ENCODE measurements around the gene CCL11. TPM values are rescaled to one million over a fixed set of nuclear protein-coding genes. Genes with fewer than 3 reads are reported as not detected.

The CCL11 gene
- total RNA-seq, 1 donor from 2014 or later, result not detected

DNA sequence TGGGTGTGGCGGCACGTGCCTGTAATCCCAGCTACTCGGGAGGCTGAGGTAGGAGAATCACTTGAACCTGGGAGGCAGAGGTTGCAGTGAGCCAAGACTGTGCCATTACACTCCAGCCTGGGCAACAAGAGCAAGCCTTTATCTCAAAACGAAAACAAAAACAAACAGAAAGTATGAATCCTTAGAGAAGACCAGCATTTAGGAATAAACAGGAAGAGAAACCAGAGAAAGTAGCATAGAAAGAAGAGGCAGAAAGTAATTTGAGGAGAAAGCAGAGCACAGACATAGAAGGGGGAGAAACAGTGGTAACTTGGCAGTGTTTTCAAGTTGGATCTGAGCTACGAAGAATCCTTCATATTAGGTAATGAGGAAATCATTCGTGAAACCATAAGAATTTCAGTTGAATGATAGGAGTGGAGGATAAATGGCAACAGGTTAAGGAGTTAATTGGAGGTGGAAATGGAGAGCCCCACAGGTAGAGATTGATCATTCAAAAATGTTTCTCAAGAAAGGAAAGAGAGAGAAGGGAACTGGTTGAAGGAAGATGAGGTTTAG lies 40.1 kb upstream of the CCL11 start:
- H3K9ac ChIP-seq, result no peak overlapping the region
- no peaks in the 10 kb centered on the region for H4K20me1 ChIP-seq (ENCODE audit: low read depth)
- no peaks in the 10 kb centered on the region for H3K4me1 ChIP-seq
- H3K4me1 Mint-ChIP-seq, result peaks cover 12% of the 10 kb centered on the region
- H3K4me2 ChIP-seq, result no peak overlapping the region
- TF ChIP-seq EZH2phosphoT487 (IDR thresholded peaks at IDR 0.05) (no peak), EZH2 (IDR thresholded peaks at IDR 0.05) (no peak)
- TF ChIP-seq, protein P1, sequence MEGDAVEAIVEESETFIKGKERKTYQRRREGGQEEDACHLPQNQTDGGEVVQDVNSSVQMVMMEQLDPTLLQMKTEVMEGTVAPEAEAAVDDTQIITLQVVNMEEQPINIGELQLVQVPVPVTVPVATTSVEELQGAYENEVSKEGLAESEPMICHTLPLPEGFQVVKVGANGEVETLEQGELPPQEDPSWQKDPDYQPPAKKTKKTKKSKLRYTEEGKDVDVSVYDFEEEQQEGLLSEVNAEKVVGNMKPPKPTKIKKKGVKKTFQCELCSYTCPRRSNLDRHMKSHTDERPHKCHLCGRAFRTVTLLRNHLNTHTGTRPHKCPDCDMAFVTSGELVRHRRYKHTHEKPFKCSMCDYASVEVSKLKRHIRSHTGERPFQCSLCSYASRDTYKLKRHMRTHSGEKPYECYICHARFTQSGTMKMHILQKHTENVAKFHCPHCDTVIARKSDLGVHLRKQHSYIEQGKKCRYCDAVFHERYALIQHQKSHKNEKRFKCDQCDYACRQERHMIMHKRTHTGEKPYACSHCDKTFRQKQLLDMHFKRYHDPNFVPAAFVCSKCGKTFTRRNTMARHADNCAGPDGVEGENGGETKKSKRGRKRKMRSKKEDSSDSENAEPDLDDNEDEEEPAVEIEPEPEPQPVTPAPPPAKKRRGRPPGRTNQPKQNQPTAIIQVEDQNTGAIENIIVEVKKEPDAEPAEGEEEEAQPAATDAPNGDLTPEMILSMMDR (IDR thresholded peaks at IDR 0.05), result no peak
- no peaks in the 10 kb centered on the region for H3F3A ChIP-seq (ENCODE audit: low read depth)
- no peak for DNase-seq (ENCODE audit: low spot score)
- no peaks in the 10 kb centered on the region for H3K9me3 Mint-ChIP-seq
- no peaks in the 10 kb centered on the region for H3K36me3 ChIP-seq
- H3K4me3 Mint-ChIP-seq, result no peak overlapping the region
- no peaks in the 10 kb centered on the region for H3K36me3 Mint-ChIP-seq
- no peak overlapping the region for H3K4me3 ChIP-seq
- H3K27ac Mint-ChIP-seq, result no peak overlapping the region
- no peaks in the 10 kb centered on the region for H3K79me2 ChIP-seq (ENCODE audit: low read depth)
- no peaks in the 10 kb centered on the region for H3K9me3 ChIP-seq (ENCODE audit: low read depth)
- no peak overlapping the region for H3K27ac ChIP-seq
- H3K27me3 Mint-ChIP-seq (ENCODE audit: insufficient read depth, low read depth), result peaks cover 4% of the 10 kb centered on the region
- H2AFZ ChIP-seq (replicated peaks), result no peak overlapping the region
- H3K27me3 ChIP-seq, result no peaks in the 10 kb centered on the region

DNA sequence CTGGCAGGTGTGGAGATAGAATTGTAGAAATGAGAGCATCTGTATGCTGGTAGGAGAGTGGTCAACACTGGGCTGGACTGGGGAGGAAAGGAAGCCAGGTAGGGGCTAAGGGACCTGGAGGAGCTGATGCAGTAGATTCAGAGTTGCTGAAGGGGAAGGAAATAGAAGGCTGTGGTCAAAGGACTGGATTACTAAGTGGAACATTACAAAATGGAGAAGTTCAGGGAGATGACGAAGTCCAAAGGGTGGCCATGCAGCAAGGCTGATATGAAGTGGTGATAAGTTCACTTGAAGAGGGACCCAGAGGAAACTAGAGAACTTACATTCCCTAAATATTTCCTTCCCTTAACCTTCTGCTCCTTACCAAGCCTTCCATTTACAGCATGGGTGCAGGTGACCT lies 39.1 kb upstream of the CCL11 start:
- Mint-ChIP-seq H3K27me3 (ENCODE audit: insufficient read depth, low read depth) (peaks cover 4% of the 10 kb centered on the region), H3K4me3 (no peak overlapping the region), H3K9me3 (no peaks in the 10 kb centered on the region), H3K36me3 (no peaks in the 10 kb centered on the region), H3K27ac (peak overlapping the region; percentile 28), H3K4me1 (peaks cover 18% of the 10 kb centered on the region)
- Histone ChIP-seq H4K20me1 (ENCODE audit: low read depth) (no peaks in the 10 kb centered on the region), H3K79me2 (ENCODE audit: low read depth) (no peaks in the 10 kb centered on the region), H3K4me1 (no peaks in the 10 kb centered on the region), H3F3A (ENCODE audit: low read depth) (no peaks in the 10 kb centered on the region), H3K4me2 (no peak overlapping the region), H3K9me3 (ENCODE audit: low read depth) (no peaks in the 10 kb centered on the region), H3K27me3 (no peaks in the 10 kb centered on the region), H3K36me3 (no peaks in the 10 kb centered on the region), H2AFZ (replicated peaks) (no peak overlapping the region), H3K27ac (no peak overlapping the region), H3K9ac (no peak overlapping the region), H3K4me3 (no peak overlapping the region)
- TF ChIP-seq EZH2 (IDR thresholded peaks at IDR 0.05) (no peak), EZH2phosphoT487 (IDR thresholded peaks at IDR 0.05) (no peak)
- no peak for DNase-seq (ENCODE audit: low spot score)

DNA sequence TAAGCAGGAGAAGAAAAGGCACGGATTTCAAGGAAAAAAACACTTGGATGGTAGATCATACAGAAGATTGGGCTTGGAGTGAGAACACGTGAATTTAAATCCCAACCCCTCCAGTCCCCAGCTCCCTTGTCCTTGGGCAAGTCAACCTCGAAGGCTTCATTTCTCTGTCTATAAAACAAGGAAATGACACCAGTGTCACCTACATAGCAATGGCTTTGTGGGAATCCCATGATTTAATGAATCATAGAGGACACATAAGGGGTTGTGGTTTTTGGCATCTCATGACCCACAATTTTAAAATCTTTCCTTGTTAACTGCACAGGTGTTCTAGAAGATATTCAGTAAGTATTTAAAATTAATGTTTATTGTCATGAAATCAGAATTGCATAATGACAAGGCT lies 38.7 kb upstream of the CCL11 start:
- no peak overlapping the region for H3K27ac ChIP-seq
- no peaks in the 10 kb centered on the region for H3K4me1 ChIP-seq
- no peaks in the 10 kb centered on the region for H3K79me2 ChIP-seq (ENCODE audit: low read depth)
- no peak overlapping the region for H3K9ac ChIP-seq
- H3K36me3 ChIP-seq, result no peaks in the 10 kb centered on the region
- DNase-seq (ENCODE audit: low spot score), result no peak
- no peaks in the 10 kb centered on the region for H4K20me1 ChIP-seq (ENCODE audit: low read depth)
- H3K4me2 ChIP-seq, result no peak overlapping the region
- H3K9me3 ChIP-seq (ENCODE audit: low read depth), result no peaks in the 10 kb centered on the region
- no peak overlapping the region for H2AFZ ChIP-seq (replicated peaks)
- Mint-ChIP-seq H3K27ac (no peak overlapping the region), H3K27me3 (ENCODE audit: insufficient read depth, low read depth) (peaks cover 4% of the 10 kb centered on the region), H3K4me3 (no peak overlapping the region), H3K36me3 (no peaks in the 10 kb centered on the region), H3K4me1 (peaks cover 18% of the 10 kb centered on the region), H3K9me3 (no peaks in the 10 kb centered on the region)
- no peaks in the 10 kb centered on the region for H3K27me3 ChIP-seq
- no peaks in the 10 kb centered on the region for H3F3A ChIP-seq (ENCODE audit: low read depth)
- TF ChIP-seq, protein P1 (IDR thresholded peaks at IDR 0.05), result no peak
- TF ChIP-seq EZH2 (IDR thresholded peaks at IDR 0.05), result no peak
- no peak for TF ChIP-seq EZH2phosphoT487 (IDR thresholded peaks at IDR 0.05)
- no peak overlapping the region for H3K4me3 ChIP-seq

DNA sequence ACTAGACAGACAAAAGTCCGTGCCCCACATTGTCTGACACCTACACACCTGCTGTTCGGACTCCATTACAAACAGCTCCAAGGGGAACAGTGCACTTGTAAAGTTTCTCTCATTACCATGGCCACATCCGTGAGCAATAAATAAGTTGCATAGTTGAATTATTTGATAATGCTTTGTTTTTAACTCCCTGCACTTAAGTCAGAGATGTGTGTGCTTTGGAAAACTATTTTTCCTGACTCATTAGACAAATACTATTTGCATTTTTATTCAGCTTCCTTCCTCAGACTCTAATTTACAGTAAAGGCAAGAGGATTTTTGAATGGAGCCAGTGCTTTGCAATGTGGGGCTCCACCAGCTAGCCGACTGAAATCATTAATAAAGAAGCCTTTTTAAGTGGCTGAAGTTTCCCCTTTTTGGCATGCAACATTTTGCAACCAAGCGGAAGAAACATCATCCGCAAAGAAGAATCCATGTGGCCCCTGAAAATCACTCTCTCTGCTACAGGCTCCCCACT lies 37.0 kb upstream of the CCL11 start:
- no peak overlapping the region for H3K4me2 ChIP-seq

More for the DNA sequence above, 37.0 kb upstream of the CCL11 start:
- Histone ChIP-seq H3K9ac (no peak overlapping the region), H3K79me2 (ENCODE audit: low read depth) (no peaks in the 10 kb centered on the region), H3K4me1 (no peaks in the 10 kb centered on the region), H3K9me3 (ENCODE audit: low read depth) (no peaks in the 10 kb centered on the region), H3K36me3 (no peaks in the 10 kb centered on the region), H3K4me3 (no peak overlapping the region), H3K27ac (no peak overlapping the region), H3K27me3 (no peaks in the 10 kb centered on the region), H4K20me1 (ENCODE audit: low read depth) (no peaks in the 10 kb centered on the region), H2AFZ (replicated peaks) (no peak overlapping the region), H3F3A (ENCODE audit: low read depth) (no peaks in the 10 kb centered on the region)
- Mint-ChIP-seq H3K27ac (no peak overlapping the region), H3K36me3 (no peaks in the 10 kb centered on the region), H3K27me3 (ENCODE audit: insufficient read depth, low read depth) (peaks cover 4% of the 10 kb centered on the region), H3K4me3 (no peak overlapping the region), H3K9me3 (no peaks in the 10 kb centered on the region), H3K4me1 (peaks cover 23% of the 10 kb centered on the region)
- no peak for DNase-seq (ENCODE audit: low spot score)
- TF ChIP-seq, protein P1 (IDR thresholded peaks at IDR 0.05), result no peak
- TF ChIP-seq EZH2phosphoT487 (IDR thresholded peaks at IDR 0.05) (no peak), EZH2 (IDR thresholded peaks at IDR 0.05) (no peak)
